MCF 10A (cell line): ENCODE measurements around the gene CD244. TPM values are rescaled to one million over a fixed set of nuclear protein-coding genes. Genes with fewer than 3 reads are reported as not detected.

Source experiments
- BruUV-seq: library from RNA; stranded (reverse); fragments of 400-500 nt; replicated peaks from 2 replicates; lab custom pipeline; 2021; lab: Mats Ljungman, UMichigan
- CTCF ChIA-PET: fragments of 300-600 bp; sonication (Branson Sonifier 250); formaldehyde crosslinking; extraction: SDS; loops from one replicate; lab custom pipeline; 2021; ENCODE audit warnings: antibody characterized with exemption, inconsistent platforms; lab: Yijun Ruan, JAX
- POLR2A ChIA-PET: fragments of 300-600, 350-650 bp; sonication (Branson Sonifier 250); formaldehyde crosslinking; extraction: SDS; loops from one replicate; lab custom pipeline; 2020; ENCODE audit warnings: antibody characterized with exemption, inconsistent platforms; lab: Yijun Ruan, JAX
- DNase-seq: peaks from one replicate; pipeline ENCODE4 v3.0.0-alpha.2; 2018; ENCODE audit not compliant: unreplicated experiment
- H3K27ac Mint-ChIP-seq: one replicate; pipeline ENCODE4 v1.8.0; 2022; ENCODE audit warnings: mild to moderate bottlenecking, low read depth, mixed read lengths; ENCODE audit not compliant: unreplicated experiment
- H3K27me3 Mint-ChIP-seq: one replicate; pipeline ENCODE4 v1.8.0; 2022; ENCODE audit warnings: mixed read lengths; ENCODE audit not compliant: insufficient read depth, unreplicated experiment
- H3K36me3 Mint-ChIP-seq: one replicate; pipeline ENCODE4 v1.8.0; 2022; ENCODE audit warnings: mild to moderate bottlenecking, moderate library complexity, mixed read lengths; ENCODE audit not compliant: insufficient read depth, unreplicated experiment
- H3K4me1 Mint-ChIP-seq: one replicate; pipeline ENCODE4 v1.8.0; 2022; ENCODE audit warnings: mixed read lengths; ENCODE audit not compliant: insufficient read depth, unreplicated experiment
- H3K4me3 Mint-ChIP-seq: one replicate; pipeline ENCODE4 v1.8.0; 2022; ENCODE audit warnings: mild to moderate bottlenecking, moderate library complexity, mixed read lengths; ENCODE audit not compliant: unreplicated experiment
- H3K9me3 Mint-ChIP-seq: one replicate; pipeline ENCODE4 v1.8.0; 2022; ENCODE audit warnings: mixed read lengths; ENCODE audit not compliant: unreplicated experiment
- intact Hi-C: fragments of 100-400 bp; cut with micrococcal nuclease; formaldehyde crosslinking; loops from 2 replicates; pipeline ENCODE4 v1.14.1; 2022
- total RNA-seq: library from RNA; stranded (reverse); gene quantifications from 2 replicates; pipeline ENCODE4 v1.2.3, GENCODE V29; 2022
- TF ChIP-seq, protein P1 (sequence below): fragments of 200-600 bp; IDR thresholded peaks from one replicate; pipeline ENCODE4 v1.8.0; 2022; ENCODE audit warnings: antibody characterized with exemption, mild to moderate bottlenecking; ENCODE audit not compliant: unreplicated experiment

The CD244 gene
- total RNA-seq, 1 experiment from 2014 or later, result not detected

DNA sequence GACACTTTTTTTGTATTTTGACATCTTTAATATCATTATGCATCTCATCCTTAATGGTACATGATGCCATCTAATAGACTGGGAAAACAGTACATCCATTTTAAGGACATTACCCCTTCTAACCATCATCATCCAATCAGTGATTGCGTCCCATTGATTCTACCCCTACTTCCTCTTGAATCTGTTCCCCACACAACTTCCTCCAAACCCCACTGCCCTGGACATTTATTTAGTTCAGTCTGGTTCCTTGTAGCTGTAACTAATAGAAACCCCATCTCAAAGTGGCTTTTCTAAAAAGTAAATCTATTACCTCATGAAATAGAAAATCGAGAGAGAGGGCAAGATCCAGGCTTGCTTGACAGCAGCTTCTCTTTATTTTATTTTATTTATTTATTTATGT lies 24.4 kb upstream of the CD244 start:
- BruUV-seq, result no TSS peak
- TF ChIP-seq, protein P1, sequence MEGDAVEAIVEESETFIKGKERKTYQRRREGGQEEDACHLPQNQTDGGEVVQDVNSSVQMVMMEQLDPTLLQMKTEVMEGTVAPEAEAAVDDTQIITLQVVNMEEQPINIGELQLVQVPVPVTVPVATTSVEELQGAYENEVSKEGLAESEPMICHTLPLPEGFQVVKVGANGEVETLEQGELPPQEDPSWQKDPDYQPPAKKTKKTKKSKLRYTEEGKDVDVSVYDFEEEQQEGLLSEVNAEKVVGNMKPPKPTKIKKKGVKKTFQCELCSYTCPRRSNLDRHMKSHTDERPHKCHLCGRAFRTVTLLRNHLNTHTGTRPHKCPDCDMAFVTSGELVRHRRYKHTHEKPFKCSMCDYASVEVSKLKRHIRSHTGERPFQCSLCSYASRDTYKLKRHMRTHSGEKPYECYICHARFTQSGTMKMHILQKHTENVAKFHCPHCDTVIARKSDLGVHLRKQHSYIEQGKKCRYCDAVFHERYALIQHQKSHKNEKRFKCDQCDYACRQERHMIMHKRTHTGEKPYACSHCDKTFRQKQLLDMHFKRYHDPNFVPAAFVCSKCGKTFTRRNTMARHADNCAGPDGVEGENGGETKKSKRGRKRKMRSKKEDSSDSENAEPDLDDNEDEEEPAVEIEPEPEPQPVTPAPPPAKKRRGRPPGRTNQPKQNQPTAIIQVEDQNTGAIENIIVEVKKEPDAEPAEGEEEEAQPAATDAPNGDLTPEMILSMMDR, result no peak
- Mint-ChIP-seq H3K4me1 (no peaks in the 10 kb centered on the region), H3K4me3 (no peak overlapping the region), H3K27ac (no peak overlapping the region), H3K9me3 (no peaks in the 10 kb centered on the region), H3K27me3 (no peaks in the 10 kb centered on the region), H3K36me3 (no peaks in the 10 kb centered on the region)
- POLR2A ChIA-PET, result no interaction called here
- CTCF ChIA-PET, result interaction anchor here (1.1 kb wide), 1 partner anchor 48 kb away, joined by 3 read pairs; no protein-coding TSS in a partner anchor
- DNase-seq, result no peak
- intact Hi-C loops, result no loop called here

DNA sequence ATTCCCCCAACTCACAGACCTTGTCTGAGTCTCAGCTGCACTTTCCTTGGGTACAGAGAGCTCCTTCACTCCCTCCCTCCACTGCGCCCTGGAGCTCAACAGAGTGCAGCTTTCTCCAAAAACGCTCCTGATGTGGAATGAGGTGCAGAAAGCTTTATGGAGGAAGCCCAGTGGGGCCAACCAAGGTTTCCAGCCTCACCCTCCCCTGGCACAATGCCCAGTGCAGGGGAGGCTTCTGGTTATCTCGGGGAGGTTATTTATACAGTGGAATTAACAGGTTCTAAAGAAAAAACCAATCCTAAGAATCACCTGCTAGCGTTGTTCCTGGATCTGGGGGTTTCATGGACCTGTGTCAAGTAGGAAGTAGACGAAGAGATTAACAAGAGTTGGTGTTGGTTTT lies 22.4 kb upstream of the CD244 start, which contains the start of gene ITLN1:
TSS of gene ITLN1 (minus strand) at position 139 of the 400 bp plus-strand sequence. CDS start 303 bp downstream, outside the sequence.
- intact Hi-C loops, result no loop called here
- no peak for DNase-seq
- BruUV-seq, result no TSS peak
- Mint-ChIP-seq H3K27ac (no peak within 1 kb of the TSS), H3K36me3 (no peaks in the 10 kb centered on the region), H3K9me3 (no peaks in the 10 kb centered on the region), H3K27me3 (no peaks in the 10 kb centered on the region), H3K4me3 (no peak within 1 kb of the TSS), H3K4me1 (no peaks in the 10 kb centered on the region)
- TF ChIP-seq, protein P1, result no peak
- POLR2A ChIA-PET, result interaction anchor here (0.7 kb wide), 1 partner anchor 127 kb away, joined by 3 read pairs; no protein-coding TSS in a partner anchor
- CTCF ChIA-PET, result interaction anchor here (0.7 to 0.9 kb wide), 3 partner anchors 67 to 210 kb away, joined by 3 read pairs; no protein-coding TSS in a partner anchor

DNA sequence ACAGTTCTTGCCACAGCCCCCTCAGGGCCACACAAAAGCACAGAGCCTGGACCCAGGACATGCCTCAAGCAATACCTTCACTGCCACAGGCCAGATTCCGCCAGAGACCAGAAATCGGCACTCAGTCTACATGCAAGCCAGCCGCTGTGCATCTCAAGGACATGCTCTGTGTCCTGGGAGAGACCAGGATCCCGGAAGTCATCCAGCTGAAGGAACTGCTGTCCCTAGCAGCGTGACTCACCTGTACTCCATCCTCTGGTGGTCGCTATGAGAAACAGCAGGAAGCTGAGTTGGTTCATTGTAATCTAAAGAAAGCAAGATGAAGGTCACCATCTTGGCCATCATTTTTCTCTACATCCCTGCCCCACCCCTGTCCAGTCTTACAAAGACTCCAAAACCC lies 21.9 kb upstream of the CD244 start:
- CTCF ChIA-PET, result interaction anchor here (0.8 to 0.9 kb wide), 2 partner anchors 106 to 209 kb away, joined by 3 read pairs; no protein-coding TSS in a partner anchor
- TF ChIP-seq, protein P1, result no peak
- POLR2A ChIA-PET, result interaction anchor here (0.7 kb wide), 1 partner anchor 20 kb away, joined by 3 read pairs; no protein-coding TSS in a partner anchor
- no peaks in the 10 kb centered on the region for H3K36me3 Mint-ChIP-seq
- intact Hi-C loops, result no loop called here
- no peak overlapping the region for H3K4me3 Mint-ChIP-seq
- no peaks in the 10 kb centered on the region for H3K9me3 Mint-ChIP-seq
- DNase-seq, result no peak
- no peaks in the 10 kb centered on the region for H3K4me1 Mint-ChIP-seq
- BruUV-seq, result no TSS peak
- no peak overlapping the region for H3K27ac Mint-ChIP-seq
- no peaks in the 10 kb centered on the region for H3K27me3 Mint-ChIP-seq

DNA sequence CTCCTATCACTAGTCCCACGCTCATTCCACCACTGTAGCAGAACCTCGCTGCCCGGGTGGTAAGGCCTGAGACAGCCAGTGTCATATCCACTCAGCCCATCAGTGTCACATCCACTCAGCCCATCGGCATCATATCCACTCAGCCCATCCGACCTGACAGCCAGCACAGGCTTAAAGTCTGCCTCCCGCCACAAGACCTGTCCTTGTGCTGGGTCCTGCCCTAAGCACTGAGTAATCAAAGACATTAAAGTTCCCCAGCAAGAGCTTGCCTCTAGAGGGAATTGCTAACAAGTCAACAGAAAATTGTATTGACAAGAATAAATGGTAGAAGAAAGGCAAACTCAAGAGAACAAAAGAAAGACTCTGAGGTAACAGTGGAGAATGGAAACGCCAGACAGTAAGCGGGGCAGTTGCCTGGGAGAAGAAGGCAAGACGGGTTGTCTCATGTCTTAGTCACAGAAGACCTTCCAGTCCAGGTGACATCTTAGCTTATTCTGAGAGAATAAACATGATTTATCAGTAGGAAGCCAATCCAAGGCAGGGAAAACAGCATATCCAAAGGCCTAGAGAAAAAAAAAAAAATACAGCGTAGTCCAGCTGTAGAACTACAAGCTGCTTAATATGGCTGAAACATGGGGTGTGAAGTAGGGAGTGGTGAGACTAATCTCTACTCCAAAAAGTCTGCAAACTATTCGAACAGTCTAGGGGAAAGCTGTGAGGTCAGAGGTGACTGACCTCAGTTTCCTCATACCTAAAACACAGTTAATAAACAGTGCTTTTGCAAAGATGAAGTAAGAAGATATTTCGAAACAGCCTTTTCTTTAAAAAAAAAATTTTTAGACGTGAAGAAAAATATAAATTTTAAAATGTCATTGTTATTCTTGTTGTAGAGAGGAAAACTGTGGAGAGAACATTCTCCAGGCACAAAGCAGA lies 21.2 kb upstream of the CD244 start:
- CTCF ChIA-PET, result interaction anchor here (0.6 to 1.4 kb wide), 3 partner anchors 25 to 761 kb away, joined by 3 to 4 read pairs (median 3); no protein-coding TSS in a partner anchor
- Mint-ChIP-seq H3K27ac (no peak overlapping the region), H3K4me1 (no peaks in the 10 kb centered on the region), H3K9me3 (no peaks in the 10 kb centered on the region), H3K36me3 (no peaks in the 10 kb centered on the region), H3K4me3 (no peak overlapping the region), H3K27me3 (no peaks in the 10 kb centered on the region)
- TF ChIP-seq, protein P1, result no peak
- POLR2A ChIA-PET, result interaction anchor here (0.7 kb wide), 1 partner anchor 20 kb away, joined by 3 read pairs; no protein-coding TSS in a partner anchor
- intact Hi-C loops, result no loop called here
- BruUV-seq, result no TSS peak
- no peak for DNase-seq
